ENCODE measurements around the gene DNAH17.
"Not testable (repeated sequence)": the region's sequence is repeated elsewhere in the genome, so short reads cannot be mapped to it uniquely, and the experiment has no call there.

Gene DNAH17

GRCh38 chr17:78473951-78474613 is 103.1 kb downstream of the DNAH17 start:
- Mint-ChIP-seq H3K27me3 (ENCODE audit: low read depth) (peaks cover 7% of the 10 kb centered on the region), H3K36me3 (ENCODE audit: low read depth) (no peaks in the 10 kb centered on the region), H3K4me1 (ENCODE audit: low read depth) (peaks cover 2% of the 10 kb centered on the region), H3K27ac (no peak overlapping the region), H3K4me3 (no peak overlapping the region), H3K9me3 (peaks cover 5% of the 10 kb centered on the region)

- Mint-ChIP-seq H3K36me3 (ENCODE audit: low read depth) (no peaks in the 10 kb centered on the region), H3K4me1 (ENCODE audit: low read depth) (peaks cover 2% of the 10 kb centered on the region), H3K27me3 (ENCODE audit: low read depth) (peaks cover 7% of the 10 kb centered on the region), H3K9me3 (peaks cover 5% of the 10 kb centered on the region), H3K27ac (no peak overlapping the region), H3K4me3 (no peak overlapping the region)
Measured at GRCh38 chr17:78472035-78472905, 104.9 kb downstream of the DNAH17 start.

- no peak overlapping the region for H3K4me3 Mint-ChIP-seq
- peaks cover 5% of the 10 kb centered on the region for H3K9me3 Mint-ChIP-seq
- peaks cover 2% of the 10 kb centered on the region for H3K4me1 Mint-ChIP-seq (ENCODE audit: low read depth)
- peaks cover 7% of the 10 kb centered on the region for H3K27me3 Mint-ChIP-seq (ENCODE audit: low read depth)
- H3K27ac Mint-ChIP-seq: no peak overlapping the region
- H3K36me3 Mint-ChIP-seq (ENCODE audit: low read depth): no peaks in the 10 kb centered on the region
Measured at GRCh38 chr17:78471635-78472034, 105.6 kb downstream of the DNAH17 start.

GRCh38 chr17:78469443-78469842 is 107.8 kb downstream of the DNAH17 start:
- no peak overlapping the region for H3K4me3 Mint-ChIP-seq
- no peak overlapping the region for H3K27ac Mint-ChIP-seq
- H3K36me3 Mint-ChIP-seq (ENCODE audit: low read depth): no peaks in the 10 kb centered on the region
- peaks cover 2% of the 10 kb centered on the region for H3K4me1 Mint-ChIP-seq (ENCODE audit: low read depth)
- peaks cover 7% of the 10 kb centered on the region for H3K27me3 Mint-ChIP-seq (ENCODE audit: low read depth)
- peaks cover 5% of the 10 kb centered on the region for H3K9me3 Mint-ChIP-seq

- Mint-ChIP-seq H3K36me3 (ENCODE audit: low read depth) (no peaks in the 10 kb centered on the region), H3K4me1 (ENCODE audit: low read depth) (peaks cover 2% of the 10 kb centered on the region), H3K4me3 (no peak overlapping the region), H3K9me3 (peaks cover 5% of the 10 kb centered on the region), H3K27ac (no peak overlapping the region), H3K27me3 (ENCODE audit: low read depth) (peaks cover 7% of the 10 kb centered on the region)
Measured at GRCh38 chr17:78468366-78468765, 108.8 kb downstream of the DNAH17 start.

GRCh38 chr17:78466786-78467715 is 110.1 kb downstream of the DNAH17 start:
- Mint-ChIP-seq H3K4me3 (no peak overlapping the region), H3K27me3 (ENCODE audit: low read depth) (no peaks in the 10 kb centered on the region), H3K4me1 (ENCODE audit: low read depth) (no peaks in the 10 kb centered on the region), H3K36me3 (ENCODE audit: low read depth) (no peaks in the 10 kb centered on the region), H3K9me3 (peaks cover 5% of the 10 kb centered on the region), H3K27ac (no peak overlapping the region)

- H3K36me3 Mint-ChIP-seq (ENCODE audit: low read depth); H3K27me3 Mint-ChIP-seq (ENCODE audit: low read depth); H3K27ac Mint-ChIP-seq; H3K9me3 Mint-ChIP-seq; H3K4me1 Mint-ChIP-seq (ENCODE audit: low read depth); H3K4me3 Mint-ChIP-seq: not testable (repeated sequence)
Measured at GRCh38 chr17:78466109-78466785, 110.9 kb downstream of the DNAH17 start.

GRCh38 chr17:78462148-78462547 is 115.0 kb downstream of the DNAH17 start:
- Mint-ChIP-seq H3K4me3 (no peak overlapping the region), H3K27me3 (ENCODE audit: low read depth) (no peaks in the 10 kb centered on the region), H3K36me3 (ENCODE audit: low read depth) (no peaks in the 10 kb centered on the region), H3K27ac (no peak overlapping the region), H3K9me3 (no peaks in the 10 kb centered on the region), H3K4me1 (ENCODE audit: low read depth) (no peaks in the 10 kb centered on the region)

GRCh38 chr17:78461799-78462053 is 115.5 kb downstream of the DNAH17 start:
- H3K4me3 Mint-ChIP-seq: no peak overlapping the region
- H3K27ac Mint-ChIP-seq: no peak overlapping the region
- no peaks in the 10 kb centered on the region for H3K27me3 Mint-ChIP-seq (ENCODE audit: low read depth)
- no peaks in the 10 kb centered on the region for H3K9me3 Mint-ChIP-seq
- H3K4me1 Mint-ChIP-seq (ENCODE audit: low read depth): no peaks in the 10 kb centered on the region
- H3K36me3 Mint-ChIP-seq (ENCODE audit: low read depth): no peaks in the 10 kb centered on the region

GRCh38 chr17:78460951-78461798 is 116.0 kb downstream of the DNAH17 start:
- Mint-ChIP-seq H3K4me1 (ENCODE audit: low read depth) (no peaks in the 10 kb centered on the region), H3K27me3 (ENCODE audit: low read depth) (no peaks in the 10 kb centered on the region), H3K27ac (no peak overlapping the region), H3K9me3 (no peaks in the 10 kb centered on the region), H3K36me3 (ENCODE audit: low read depth) (no peaks in the 10 kb centered on the region), H3K4me3 (no peak overlapping the region)

GRCh38 chr17:78460176-78460675 is 117.0 kb downstream of the DNAH17 start:
- H3K9me3 Mint-ChIP-seq: no peaks in the 10 kb centered on the region
- no peaks in the 10 kb centered on the region for H3K36me3 Mint-ChIP-seq (ENCODE audit: low read depth)
- no peak overlapping the region for H3K27ac Mint-ChIP-seq
- no peaks in the 10 kb centered on the region for H3K27me3 Mint-ChIP-seq (ENCODE audit: low read depth)
- H3K4me3 Mint-ChIP-seq: no peak overlapping the region
- H3K4me1 Mint-ChIP-seq (ENCODE audit: low read depth): no peaks in the 10 kb centered on the region

GRCh38 chr17:78459696-78460095 is 117.5 kb downstream of the DNAH17 start:
- Mint-ChIP-seq H3K4me1 (ENCODE audit: low read depth) (no peaks in the 10 kb centered on the region), H3K27me3 (ENCODE audit: low read depth) (no peaks in the 10 kb centered on the region), H3K36me3 (ENCODE audit: low read depth) (no peaks in the 10 kb centered on the region), H3K4me3 (no peak overlapping the region), H3K27ac (no peak overlapping the region), H3K9me3 (no peaks in the 10 kb centered on the region)

- Mint-ChIP-seq H3K4me1 (ENCODE audit: low read depth) (no peaks in the 10 kb centered on the region), H3K27ac (no peak overlapping the region), H3K36me3 (ENCODE audit: low read depth) (no peaks in the 10 kb centered on the region), H3K27me3 (ENCODE audit: low read depth) (no peaks in the 10 kb centered on the region), H3K4me3 (no peak overlapping the region), H3K9me3 (no peaks in the 10 kb centered on the region)
Measured at GRCh38 chr17:78458736-78459335, 118.4 kb downstream of the DNAH17 start.

All from T-helper 1 cell treated with Interleukin-12 subunit alpha and Interleukin-12 subunit beta and Interleukin-4 antibody, amounts not matched to agents 30 μg/mL and 1 μg/mL, for 36 hours (primary cell).